NCI-H1436 treated with DMSO at 0.1 percent for 48 hours (cell line): ENCODE results near the gene GPR158.

Experiments used
- DNase-seq: peaks from one replicate; lab custom pipeline; 2025; lab: John Stamatoyannopoulos, UW

GPR158 gene

DNA sequence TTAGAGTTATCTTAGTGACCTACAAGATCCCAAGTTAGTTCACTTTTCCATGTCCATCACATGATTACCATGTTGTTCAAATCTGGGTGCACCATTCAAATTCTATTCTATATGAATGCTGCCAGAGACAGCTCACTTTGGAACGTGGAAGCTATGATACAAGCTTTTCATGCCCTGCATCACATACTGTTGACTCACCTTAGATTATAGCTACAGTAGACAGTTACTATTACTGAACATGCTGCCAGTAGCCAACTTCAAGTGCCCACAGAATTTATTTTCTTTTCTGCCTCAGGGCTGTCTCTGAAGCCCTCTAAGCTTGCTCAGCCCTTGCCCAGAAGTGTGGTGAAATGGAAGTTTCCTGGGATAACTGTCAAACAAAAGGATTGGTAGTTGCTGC is 231.1 kb downstream of the GPR158 start:
- DNase-seq: no peak

DNA sequence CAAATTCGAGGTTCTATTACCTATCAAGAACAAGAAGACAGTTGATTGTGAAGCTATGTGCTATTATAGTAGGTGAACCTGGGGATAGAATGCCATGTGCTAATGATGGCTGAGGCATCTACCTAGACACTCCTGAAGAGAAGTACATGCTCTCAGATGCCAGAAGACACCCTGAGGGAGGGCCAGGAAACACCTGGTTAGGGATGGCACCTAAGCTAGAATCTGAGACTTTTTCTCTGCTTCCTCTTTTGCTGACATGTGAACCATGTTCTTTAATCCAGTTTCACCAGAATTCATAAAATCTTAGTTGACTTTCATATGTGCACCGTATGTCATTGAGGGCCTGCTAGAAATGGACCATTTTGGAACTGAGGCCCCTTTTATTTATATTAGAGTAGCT is 242.8 kb downstream of the GPR158 start:
- DNase-seq: no peak

DNA sequence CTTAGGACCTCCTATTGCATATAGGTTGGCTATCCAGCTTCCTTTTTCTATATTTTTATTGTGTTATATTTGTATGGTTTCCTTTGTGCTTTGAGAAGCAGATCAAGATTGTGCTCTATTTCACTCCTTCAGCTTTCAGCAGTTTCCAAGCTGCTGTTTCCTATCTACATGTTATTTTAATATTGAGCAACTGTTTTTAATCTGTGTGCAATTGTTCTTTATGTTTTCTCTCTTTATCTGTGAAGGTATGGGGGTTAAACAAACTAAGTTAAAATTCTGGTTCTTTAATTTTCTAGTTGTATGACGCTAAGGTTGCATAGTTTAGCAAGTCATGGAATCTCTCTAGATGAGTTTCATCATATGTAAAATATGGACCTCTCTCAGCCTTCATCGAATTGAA is 251.0 kb downstream of the GPR158 start:
- no peak for DNase-seq

DNA sequence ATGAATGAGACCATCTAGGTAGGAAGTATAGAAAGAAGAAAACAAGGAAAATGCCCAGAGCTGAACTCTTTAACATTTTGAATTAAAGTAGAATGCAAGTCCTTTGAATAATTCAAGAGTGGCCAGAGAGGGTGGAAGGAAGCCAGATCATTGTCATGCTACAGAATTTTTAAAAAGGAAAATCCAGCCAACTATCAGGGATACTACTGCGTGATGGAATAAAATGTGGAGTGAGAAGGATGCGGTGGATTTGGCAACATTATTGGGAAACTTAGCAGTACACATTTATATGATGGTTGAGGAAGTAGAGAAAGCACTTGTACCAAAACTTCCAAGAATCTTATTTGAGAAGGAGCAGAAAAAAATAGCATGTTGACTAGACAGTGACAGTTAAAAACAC is 261.6 kb downstream of the GPR158 start:
- DNase-seq: no peak

DNA sequence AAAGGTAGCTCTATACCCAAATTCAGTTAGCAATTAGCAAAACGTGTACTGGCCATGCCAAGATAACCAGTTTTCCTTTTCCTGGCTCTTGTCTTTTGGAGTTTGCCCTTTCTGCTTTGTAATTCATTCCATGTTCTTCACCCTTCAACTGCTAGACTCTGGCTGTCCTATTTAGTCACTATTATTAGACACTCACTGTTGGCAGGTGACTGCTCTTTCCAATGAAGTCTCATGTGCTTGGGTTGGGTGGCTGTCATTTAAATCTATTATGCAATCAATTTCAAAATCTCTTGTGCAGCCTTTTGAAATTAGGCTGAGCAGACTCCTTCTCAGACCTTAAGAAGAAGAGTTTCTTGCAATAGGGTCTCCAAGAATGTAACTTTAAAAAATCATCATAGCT is 266.5 kb downstream of the GPR158 start:
- no peak for DNase-seq

DNA sequence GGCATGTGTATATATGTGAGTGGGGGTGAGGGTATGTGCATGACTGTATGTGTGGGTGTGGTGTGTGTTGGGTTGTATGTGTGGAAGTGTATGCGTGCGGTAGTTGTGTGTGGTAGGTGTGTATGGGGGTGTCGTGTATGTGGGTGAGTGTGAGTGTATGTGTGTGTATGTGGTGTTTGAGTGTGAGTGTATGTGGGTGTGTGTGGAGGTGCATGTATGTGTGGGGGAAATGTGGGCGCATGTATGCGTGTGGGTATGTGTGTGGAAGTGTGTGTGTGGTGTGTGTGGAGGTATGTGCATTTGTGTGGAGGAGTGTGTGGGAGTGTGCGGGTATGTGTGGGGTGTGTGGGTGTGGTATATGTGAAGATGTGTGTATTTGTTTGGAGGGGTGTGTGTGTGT is 269.5 kb downstream of the GPR158 start:
- no peak for DNase-seq

DNA sequence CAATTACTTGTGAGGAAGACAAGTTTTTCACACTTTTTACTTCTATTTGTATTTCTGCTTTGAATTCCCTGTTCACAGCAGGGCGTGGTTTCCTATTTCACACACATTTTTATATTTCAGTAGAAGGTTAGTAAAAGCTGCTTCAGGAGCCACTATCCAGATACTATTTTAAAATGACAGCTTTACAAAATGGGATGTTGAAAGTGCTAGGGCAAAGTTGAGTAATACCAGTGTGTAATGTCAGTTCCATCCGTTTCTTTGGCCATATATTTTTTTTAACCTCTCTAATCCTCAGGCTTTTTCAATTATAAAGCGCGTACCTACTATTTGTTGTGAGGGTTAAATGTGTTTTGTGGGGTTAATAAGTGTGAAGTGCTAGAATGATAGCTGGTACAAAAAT is 276.6 kb downstream of the GPR158 start:
- DNase-seq: no peak

DNA sequence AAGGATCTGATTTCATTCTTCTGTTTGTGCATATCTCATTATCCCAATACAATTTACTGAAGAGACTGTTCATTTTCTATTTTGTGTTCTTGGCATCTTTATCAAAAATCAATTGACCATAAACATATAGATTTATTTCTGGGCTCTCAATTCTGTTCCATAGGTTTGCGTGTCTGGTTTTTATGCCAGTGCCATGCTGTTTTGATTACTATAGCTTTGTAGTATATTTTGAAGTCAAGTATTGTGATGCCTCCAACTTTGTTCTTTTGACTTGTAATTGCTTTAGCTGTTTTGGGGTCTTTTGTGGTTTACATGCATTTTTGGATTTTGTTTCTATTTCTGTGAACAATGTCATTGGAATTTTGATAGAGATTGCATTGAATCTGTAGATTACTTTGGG is 278.8 kb downstream of the GPR158 start:
- DNase-seq: no peak

DNA sequence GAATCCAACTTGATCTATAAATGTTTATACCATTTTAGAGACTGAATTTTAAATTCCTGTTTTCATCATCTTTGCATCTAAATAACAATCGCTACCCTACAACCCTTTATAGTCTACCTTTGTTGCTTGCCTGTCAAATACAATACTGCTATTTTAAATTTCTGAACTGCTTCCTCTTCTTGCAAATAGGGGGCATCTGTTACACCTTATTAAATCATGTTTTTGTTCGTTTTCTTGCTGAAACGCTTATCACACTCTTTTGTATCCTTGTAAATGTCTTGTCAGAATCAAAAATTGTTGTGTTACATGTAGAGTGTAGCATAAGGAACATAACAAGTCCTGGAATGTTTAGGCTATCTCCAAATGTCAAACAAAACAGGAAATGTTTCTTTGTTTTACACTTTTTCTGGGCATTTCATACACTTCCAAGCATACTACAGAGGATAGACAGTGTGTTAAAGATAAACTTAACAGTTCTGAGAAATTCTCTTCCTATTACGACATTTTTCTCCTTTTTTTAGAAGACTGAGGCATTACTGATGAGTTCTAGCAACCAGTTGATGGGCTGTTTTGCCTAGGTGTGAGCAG is 281.3 kb downstream of the GPR158 start:
- no peak for DNase-seq

DNA sequence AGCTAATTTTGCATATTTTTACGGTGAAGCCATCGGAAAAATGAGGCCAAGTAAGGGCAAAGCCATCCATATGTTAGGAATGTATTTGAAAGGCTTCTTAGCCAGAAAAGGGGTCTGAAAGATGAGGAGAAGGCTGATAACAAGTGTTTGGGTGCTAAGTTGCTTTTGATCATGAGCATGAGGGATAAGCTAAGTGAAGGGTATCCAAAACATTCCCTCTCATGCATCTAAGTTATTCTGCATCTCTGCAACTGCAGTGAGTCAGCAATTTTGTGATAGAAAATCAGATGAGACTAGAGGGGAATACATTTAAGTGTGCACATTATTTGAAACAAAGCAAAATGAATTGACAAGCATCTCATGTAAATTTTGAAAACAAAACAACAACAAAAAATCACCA is 282.8 kb downstream of the GPR158 start:
- no peak for DNase-seq

DNA sequence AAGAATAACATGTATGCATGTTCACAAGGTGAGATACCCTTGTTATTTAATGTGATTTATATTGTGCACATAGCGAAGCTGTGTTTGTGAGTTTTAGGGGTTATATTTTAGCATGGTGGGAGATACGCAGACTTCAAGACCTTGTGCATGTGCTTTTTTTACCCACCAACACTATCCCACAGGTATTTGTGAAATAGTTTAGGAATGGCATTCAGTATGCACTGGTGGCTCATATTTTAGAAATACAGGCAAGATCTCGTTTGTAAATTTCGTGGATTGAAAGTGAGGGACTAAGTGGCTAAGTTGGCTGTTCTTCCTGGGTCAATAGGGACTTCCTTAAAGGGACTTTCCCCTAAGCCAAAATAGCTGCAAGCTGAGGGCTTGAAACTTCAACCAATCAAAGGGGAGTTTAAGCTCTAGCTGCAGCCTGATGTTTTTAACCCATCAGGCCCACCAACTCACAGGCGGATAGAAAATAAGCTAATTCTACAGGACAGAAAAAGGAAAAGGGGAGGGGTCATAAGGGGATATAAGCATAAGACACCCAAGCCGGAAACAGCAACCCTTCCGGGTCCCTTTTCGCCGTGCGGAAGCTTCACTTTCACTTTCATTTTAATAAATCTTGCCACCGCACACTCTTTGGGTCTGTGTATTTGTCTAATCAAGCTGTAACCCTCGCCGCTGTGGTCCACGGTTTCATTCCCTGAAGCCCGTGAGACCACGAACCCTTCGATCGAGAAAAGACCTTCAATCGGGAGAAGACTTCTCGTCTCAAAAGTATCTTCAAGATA is 291.0 kb downstream of the GPR158 start:
- DNase-seq: peak; percentile 20

DNA sequence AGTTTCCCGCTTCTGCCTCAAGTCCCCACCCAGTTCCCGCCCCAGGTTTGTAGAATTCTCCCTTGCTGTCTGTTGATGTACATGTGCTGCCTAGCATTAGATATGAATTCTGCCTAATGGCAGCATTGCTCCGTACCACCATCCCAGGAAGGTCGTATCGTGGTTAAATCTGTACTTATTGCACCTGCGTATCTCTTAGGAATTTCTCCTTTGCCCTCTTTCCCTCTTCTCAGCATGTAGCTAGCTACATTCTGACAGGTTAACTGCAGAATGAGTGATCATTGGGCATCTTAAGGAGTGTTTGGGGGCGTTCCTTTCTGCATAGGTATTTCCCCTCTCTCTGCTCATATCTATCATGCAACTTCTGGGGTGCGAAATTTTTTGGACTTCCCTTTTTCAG is 293.1 kb downstream of the GPR158 start:
- no peak for DNase-seq

DNA sequence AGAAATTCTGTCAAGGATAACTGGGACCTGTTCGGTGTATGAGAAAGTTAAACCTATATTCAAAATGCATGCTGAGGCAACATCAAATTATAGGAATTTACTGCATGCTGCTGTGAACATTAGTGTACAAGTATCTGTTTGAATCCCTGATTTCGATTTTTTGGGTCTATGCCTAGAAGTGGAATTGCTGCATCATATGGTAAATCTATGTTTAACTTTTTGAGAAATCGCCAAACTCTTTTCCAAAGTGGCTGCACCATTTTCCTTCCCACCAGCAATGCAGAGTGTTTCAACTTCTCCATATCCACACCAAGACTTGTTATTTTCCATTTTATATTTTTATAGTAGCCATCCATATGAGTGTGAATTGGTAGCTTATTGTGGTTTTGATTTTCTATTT is 306.7 kb downstream of the GPR158 start:
- no peak for DNase-seq

DNA sequence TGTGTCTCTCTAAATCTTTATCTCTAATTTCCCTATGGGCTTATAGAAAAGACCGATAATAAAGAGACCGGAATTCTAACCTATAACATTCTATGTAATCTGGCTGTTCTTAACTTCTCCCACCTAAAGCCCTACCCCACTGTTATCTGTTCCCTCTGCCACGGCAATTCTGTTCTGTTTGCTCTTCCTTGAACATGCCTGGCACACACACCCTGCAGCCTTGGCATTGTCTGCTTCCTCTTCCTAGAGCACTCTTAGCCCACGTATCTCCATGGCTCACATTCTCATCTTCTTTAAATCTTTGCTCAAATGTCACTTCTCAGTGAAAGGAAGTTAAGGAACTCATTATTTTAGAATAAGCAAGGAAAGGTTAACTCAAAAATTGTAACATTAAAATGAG is 309.2 kb downstream of the GPR158 start:
- no peak for DNase-seq

DNA sequence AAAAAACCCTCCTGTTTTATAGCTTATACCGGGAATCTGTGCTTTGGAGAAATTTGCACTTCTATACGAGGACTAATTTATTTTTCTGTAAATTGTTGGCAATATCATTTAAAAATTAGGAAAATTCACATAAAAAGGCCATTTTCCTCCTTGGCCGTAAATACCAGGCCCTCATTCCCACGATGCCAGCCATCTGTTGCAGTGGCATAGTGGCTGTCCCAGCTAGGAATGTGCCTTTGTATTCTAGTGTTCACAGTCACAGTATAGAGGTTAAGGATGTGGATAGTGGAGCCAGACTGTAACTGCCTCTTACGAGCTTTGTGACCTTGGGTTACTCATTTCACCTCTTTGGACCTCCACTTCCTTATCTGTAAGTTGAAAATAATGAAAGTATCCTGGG is 312.5 kb downstream of the GPR158 start:
- no peak for DNase-seq

DNA sequence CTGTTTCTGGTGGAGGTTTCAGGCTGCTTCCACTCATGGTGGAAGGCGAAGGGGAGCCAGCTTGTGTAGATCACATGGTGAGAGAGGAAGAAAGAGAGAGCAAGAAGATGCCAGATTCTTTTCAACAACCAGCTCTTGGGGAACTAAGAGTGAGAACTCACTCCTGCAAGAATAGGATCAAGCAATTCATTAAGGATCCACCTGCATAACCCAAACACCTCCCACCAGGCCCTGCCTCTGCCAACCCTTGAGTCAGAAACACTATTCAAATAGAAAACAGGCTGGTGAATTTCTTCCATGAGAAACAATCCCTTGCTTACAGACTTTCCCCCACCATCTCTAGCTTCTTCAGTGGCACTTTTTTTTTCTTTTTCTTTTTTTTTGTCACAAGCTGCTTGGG is 317.2 kb downstream of the GPR158 start:
- DNase-seq: no peak

DNA sequence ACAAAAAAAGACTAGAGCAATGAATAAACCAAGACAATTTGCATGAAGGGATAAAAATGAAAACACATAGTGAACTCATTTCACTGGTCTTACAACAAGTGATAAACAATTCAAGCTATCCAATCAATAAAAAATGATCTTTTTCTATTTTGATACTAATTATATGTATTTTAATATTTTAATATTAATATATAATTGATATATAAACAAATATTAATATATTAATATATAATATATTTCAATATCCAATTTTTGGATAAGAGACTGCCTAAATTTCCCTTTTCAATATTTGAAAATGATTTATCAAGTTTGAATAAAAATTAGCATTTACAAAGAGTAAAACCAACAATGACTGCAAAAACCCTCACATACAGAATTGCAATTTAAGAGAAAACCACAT is 317.9 kb downstream of the GPR158 start:
- no peak for DNase-seq

DNA sequence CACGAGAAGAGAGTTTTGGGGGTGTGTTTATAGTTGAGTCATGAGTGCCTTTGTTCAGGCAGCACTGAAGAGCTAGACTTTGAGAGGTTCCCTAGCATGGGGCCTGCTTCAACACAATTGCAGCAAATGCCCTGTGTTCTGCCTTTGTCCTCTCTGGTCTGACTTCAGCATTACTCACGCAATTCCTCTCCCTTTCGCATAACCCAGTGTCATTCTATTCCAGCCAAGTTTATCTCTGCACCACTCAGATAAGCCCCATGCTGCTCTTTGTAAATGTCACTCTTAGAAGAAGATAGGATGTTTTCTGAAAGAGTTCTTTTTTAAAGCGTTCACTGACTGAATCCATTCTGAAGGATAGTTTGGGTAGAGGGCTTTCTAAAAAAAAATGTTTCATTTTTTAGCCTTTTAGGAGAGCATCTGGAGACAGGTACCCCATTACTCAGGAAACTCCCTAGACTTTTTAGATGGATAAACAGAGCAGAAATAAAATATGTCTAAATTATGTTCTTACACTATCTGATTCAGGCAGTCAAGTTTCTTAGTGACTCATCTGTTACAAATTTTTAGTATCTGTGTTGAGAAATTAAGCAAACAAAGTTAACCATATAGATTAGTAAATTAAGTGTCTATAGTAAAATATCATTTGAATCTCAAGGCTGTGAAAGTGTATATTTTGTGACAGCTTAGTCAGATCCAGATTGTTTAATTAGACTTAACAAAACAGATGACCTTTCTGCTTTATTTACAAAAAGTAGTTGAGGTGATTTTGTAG is 318.5 kb downstream of the GPR158 start:
- no peak for DNase-seq

DNA sequence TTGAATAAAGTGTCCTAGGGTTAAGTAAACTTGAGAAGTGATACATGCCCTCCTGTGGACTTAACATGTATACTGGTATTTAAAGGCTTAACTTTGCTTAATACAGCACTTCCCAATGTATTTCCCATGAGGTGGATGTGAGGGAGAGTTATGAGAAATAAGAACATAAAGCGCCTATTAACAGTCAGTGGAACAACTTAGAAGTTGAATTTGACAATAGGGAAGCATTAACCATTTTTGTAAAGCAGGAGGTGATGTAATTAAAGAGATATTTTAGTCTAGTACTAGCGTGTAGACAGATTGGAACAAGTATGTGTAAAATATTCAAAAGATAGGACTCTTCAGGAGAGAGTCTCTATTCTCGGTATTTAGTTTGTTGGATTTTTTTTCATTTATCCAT is 322.4 kb downstream of the GPR158 start:
- no peak for DNase-seq

DNA sequence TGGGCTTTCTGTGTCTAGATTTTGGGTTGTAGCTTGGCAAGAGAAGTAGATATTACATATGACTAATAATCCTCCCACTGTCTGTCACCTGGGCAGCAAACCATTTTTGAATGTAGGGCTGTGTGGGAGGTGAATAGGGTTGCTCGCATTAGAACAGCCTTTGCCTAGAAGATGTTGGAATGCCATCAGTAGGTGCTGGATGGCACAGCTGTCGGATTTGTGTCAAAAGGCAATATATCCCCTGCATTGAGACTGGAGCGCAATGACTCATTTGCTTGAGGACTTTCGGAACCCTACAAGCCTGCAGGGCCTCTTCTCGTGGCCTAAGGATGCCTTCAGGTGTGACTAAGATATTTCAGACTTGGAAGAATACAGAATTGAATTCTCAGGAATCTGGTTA is 323.8 kb downstream of the GPR158 start:
- no peak for DNase-seq

DNA sequence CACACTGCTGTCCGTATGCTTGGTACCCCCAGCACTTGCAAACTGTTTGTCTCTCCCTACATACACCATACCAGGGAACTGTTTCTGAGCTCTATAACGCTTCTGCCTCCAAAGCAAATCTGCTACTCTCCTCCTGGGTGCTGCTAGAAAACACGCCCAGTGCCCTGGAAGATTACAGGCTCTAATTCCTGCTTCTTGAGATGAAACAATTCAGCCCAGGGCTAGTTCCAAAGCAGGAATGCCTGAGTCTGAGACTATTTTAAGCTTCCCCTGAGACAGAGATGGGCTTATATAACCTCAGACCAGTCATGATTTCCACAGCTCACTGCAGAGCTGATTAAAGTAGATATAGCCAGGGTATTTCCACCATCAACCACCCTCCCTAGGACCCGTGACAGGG is 327.1 kb downstream of the GPR158 start:
- DNase-seq: no peak

DNA sequence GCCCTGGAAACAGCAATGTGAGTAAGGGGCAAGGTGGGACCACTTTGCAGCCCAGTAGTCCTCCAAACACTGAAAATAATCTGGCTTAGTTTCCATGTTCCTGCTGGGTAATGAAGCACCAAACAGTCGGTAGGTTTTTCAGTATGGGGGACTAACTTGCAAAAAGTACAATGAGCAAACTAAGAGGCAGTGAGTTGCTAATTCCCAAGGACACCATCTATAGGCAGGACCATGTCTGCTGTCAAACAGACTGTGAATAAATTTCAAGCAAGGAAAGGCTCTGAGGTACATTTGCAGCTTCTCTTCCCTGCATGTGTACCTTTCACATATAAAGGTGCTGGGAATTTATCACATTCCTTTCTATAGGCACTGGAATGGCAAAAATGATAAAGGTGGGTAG is 327.7 kb downstream of the GPR158 start:
- no peak for DNase-seq

DNA sequence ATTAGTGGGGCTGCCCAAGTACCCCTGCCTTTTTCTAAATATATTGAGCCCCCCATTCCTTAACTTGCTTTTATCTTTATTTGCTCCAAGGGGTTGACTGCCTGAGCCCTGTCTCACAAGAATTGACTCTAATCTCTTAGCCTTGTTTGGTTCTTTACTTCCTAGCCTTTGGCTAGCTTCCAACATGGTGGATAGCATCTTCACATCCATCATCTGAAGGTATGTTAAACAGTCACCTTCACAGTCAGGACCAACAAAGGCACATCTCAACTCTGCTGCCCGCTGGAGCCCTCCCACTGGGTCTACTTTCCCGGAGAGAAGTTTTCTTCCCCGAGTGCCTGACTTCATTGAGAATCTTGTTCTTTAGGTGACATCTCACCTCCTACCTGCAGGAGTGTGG is 329.5 kb downstream of the GPR158 start:
- no peak for DNase-seq
